ENCODE data around the gene APLP2. TPM values are rescaled to one million over a fixed set of nuclear protein-coding genes. Genes with fewer than 3 reads are reported as not detected.
A peak's percentile ranks its signal among the peaks of the same experiment; 100 is the strongest.

The APLP2 gene
- total and polyA plus RNA-seq, 9 of the 15 experiments (the other 6 are each of a cell fraction or from before 2014, with no cell fraction given), result 17.4 to 164 (median 118) TPM

DNA sequence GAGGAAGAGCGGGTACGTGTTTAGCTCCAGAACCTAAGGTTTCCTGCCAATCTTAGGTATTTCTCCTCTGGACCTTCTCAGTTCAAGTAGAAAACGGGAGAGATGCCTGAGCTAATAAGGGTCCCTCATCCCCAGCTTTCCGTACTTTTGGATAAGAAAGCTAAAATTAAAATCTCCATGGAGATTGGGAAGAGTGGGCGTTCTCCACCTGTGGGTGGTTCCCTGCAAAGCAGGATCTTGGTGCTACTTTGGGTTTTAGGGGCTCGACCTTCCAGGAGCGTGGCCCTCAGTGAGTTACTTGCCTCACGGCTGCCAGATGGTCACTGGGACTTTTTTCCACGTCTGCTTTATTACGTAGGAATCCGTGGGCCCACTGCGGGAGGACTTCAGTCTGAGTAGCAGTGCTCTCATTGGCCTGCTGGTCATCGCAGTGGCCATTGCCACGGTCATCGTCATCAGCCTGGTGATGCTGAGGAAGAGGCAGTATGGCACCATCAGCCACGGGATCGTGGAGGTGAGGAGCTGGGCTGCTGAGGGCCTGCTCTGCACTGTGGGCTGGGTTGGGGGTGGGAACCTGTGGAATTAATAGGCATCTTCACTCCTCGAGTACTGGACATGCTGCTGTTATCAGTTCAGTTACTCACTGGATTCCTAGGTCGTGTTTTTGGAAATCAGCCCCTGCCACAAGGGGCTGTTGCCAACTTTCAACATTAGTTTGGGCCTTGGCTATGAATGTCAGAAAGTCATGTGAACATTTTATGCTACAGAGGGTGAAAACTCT, 72.1 kb downstream of the APLP2 start:
- no peak overlapping the region for H3K9ac ChIP-seq (ENCODE audit: insufficient read depth in 1 of 2, low read depth in 2 of 2, low read length in 2 of 2)
- H3K79me2 ChIP-seq (ENCODE audit: control insufficient read depth, insufficient read depth, low read length), result no peaks in the 10 kb centered on the region
- peaks cover 4% of the 10 kb centered on the region for H3K9me1 ChIP-seq (ENCODE audit: control insufficient read depth, insufficient read depth, low read length)
- no peak overlapping the region for H3K4me3 ChIP-seq
- no peak for DNase-seq (ENCODE audit: extremely low read depth in 1 of 4, low spot score in 3 of 4)
- H3K27ac ChIP-seq (ENCODE audit: extremely low read depth, low read depth, low read length), result no peak overlapping the region
- 0 out of 2 replicates have a peak, but pooled peaks cover 3% of the 10 kb centered on the region for H4K20me1 ChIP-seq (replicated peaks; ENCODE audit: control insufficient read depth, insufficient read depth, low read length)
- intact Hi-C loops (cut with micrococcal nuclease) (no loop called here), in situ Hi-C loops (cut with MboI) (no loop called here)
- no peak for FAIRE-seq
- POLR2A ChIA-PET, result no interaction called here
- no peaks in the 10 kb centered on the region for H3K27me3 ChIP-seq (ENCODE audit: control insufficient read depth in 2 of 2, insufficient read depth in 2 of 2, low read length in 2 of 2)
- H3K36me3 ChIP-seq (ENCODE audit: control insufficient read depth, insufficient read depth, low read length), result peaks cover 78% of the 10 kb centered on the region
- no peak overlapping the region for H2AFZ ChIP-seq (ENCODE audit: low read depth, low read length)
- no peak for ATAC-seq
- 86% methylated on average over 19 of the region's 19 CpGs for WGBS (ENCODE audit: insufficient coverage, low coverage, missing lambda C conversion rate)
- TF ChIP-seq POLR2AphosphoS5 (IDR thresholded peaks at IDR 0.05; ENCODE audit: control insufficient read depth, insufficient read depth, low read depth, low read length) (peak; percentile 24; the same call in 1 of the 2 replicates), TAF1 (IDR thresholded peaks at IDR 0.05; ENCODE audit: control insufficient read depth, extremely low read depth, insufficient read depth, low read length, severe bottlenecking) (no peak)
- no peaks in the 10 kb centered on the region for H3K4me1 ChIP-seq (replicated peaks in 1 of 2; ENCODE audit: control insufficient read depth in 2 of 2, insufficient read depth in 2 of 2, low read length in 2 of 2)
- no peaks in the 10 kb centered on the region for H3K9me3 ChIP-seq (replicated peaks; ENCODE audit: control insufficient read depth, insufficient read depth, low read depth, low read length)
- H3K4me2 ChIP-seq (ENCODE audit: insufficient read depth, low read length), result no peak overlapping the region
- BruUV-seq (replicated peaks), result no TSS peak
- CTCF ChIA-PET (ENCODE audit: low intra/inter-chr PET ratio), result no interaction called here

DNA sequence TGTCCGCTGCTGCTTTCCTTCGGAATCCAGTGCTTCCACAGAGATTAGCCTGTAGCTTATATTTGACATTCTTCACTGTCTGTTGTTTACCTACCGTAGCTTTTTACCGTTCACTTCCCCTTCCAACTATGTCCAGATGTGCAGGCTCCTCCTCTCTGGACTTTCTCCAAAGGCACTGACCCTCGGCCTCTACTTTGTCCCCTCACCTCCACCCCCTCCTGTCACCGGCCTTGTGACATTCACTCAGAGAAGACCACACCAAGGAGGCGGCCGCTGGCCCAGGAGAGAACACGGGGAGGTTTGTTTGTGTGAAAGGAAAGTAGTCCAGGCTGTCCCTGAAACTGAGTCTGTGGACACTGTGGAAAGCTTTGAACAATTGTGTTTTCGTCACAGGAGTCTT, 74.4 kb downstream of the APLP2 start:
- in situ Hi-C loops (cut with MboI) (no loop called here), intact Hi-C loops (cut with micrococcal nuclease) (no loop called here)
- Histone ChIP-seq H3K9me3 (replicated peaks; ENCODE audit: control insufficient read depth, insufficient read depth, low read depth, low read length) (no peaks in the 10 kb centered on the region), H3K9ac (ENCODE audit: insufficient read depth in 1 of 2, low read depth in 2 of 2, low read length in 2 of 2) (no peak overlapping the region), H3K4me3 (no peak overlapping the region), H4K20me1 (replicated peaks; ENCODE audit: control insufficient read depth, insufficient read depth, low read length) (0 out of 2 replicates have a peak, but pooled peaks cover 3% of the 10 kb centered on the region), H3K79me2 (ENCODE audit: control insufficient read depth, insufficient read depth, low read length) (no peaks in the 10 kb centered on the region), H3K36me3 (ENCODE audit: control insufficient read depth, insufficient read depth, low read length) (peaks cover 67% of the 10 kb centered on the region), H3K4me1 (replicated peaks in 1 of 2; ENCODE audit: control insufficient read depth in 2 of 2, insufficient read depth in 2 of 2, low read length in 2 of 2) (no peaks in the 10 kb centered on the region), H3K9me1 (ENCODE audit: control insufficient read depth, insufficient read depth, low read length) (peaks cover 4% of the 10 kb centered on the region), H3K27ac (ENCODE audit: extremely low read depth, low read depth, low read length) (no peak overlapping the region), H3K27me3 (ENCODE audit: control insufficient read depth in 2 of 2, insufficient read depth in 2 of 2, low read length in 2 of 2) (no peaks in the 10 kb centered on the region), H3K4me2 (ENCODE audit: insufficient read depth, low read length) (no peak overlapping the region), H2AFZ (ENCODE audit: low read depth, low read length) (no peak overlapping the region)
- 84% methylated on average over 10 of the region's 10 CpGs for WGBS (ENCODE audit: insufficient coverage, low coverage, missing lambda C conversion rate)
- no peak for DNase-seq (ENCODE audit: extremely low read depth in 1 of 4, low spot score in 3 of 4)
- BruUV-seq (replicated peaks), result no TSS peak
- CTCF ChIA-PET (ENCODE audit: low intra/inter-chr PET ratio), result no interaction called here
- no peak for ATAC-seq
- no peak for TF ChIP-seq ZNF668 (CRISPR knock-in tag; IDR thresholded peaks at IDR 0.05)
- TF ChIP-seq SMARCC2 (IDR thresholded peaks at IDR 0.05; ENCODE audit: low read depth), result no peak
- no peak for TF ChIP-seq ZNF57 (CRISPR knock-in tag; IDR thresholded peaks at IDR 0.05)
- TF ChIP-seq RCOR1 (IDR thresholded peaks at IDR 0.05; ENCODE audit: borderline replicate concordance in 1 of 2, low read depth in 2 of 2, low read length in 2 of 2), result no peak
- TF ChIP-seq KAT7 (CRISPR knock-in tag; IDR thresholded peaks at IDR 0.05; ENCODE audit: borderline replicate concordance), result no peak
- TF ChIP-seq ZFP1 (CRISPR knock-in tag; IDR thresholded peaks at IDR 0.05), result no peak
- FAIRE-seq, result no peak
- POLR2A ChIA-PET, result no interaction called here
